ENCODE measurements around the gene LY6G6C. TPM values are rescaled to one million over a fixed set of nuclear protein-coding genes. Genes with fewer than 3 reads are reported as not detected.

LY6G6C gene
- total and polyA plus RNA-seq, 2 of the 13 experiments (the other 11 are each of a cell fraction or from before 2014, with no cell fraction given), result 0.15 TPM; not detected in 1

DNA sequence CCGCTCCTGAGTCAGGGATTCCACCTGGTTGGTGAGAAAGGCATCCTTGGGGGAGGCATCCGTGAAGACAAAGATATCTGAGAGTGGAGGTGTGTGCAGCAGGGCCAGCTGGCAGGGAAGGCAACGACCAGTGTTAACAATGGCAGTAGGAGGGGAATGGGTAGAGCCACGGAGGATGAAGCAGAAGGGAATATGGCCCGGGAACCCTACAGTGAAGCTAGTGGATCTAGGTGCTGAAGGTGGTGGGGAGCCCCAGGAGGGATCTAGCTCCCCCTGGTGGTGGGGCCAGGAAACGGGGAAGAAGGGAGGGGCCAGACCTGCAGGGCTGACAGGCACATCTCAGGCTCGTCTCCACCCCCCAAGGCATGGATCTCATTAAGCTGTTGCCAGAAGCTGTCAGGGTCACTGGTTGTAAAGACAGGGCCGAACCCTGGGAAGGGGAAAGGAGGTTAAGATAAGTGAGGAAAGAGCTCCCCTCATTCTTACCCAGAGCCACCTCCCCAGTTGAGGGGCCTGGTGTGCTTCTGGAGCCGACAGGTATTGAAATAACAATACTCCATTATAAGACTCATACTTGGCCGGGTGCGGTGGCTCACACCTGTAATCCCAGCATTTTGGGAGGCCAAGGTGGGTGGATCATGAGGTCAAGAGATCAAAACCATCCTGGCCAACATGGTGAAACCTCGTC, 48.3 kb upstream of the LY6G6C start (continued):
- TF ChIP-seq, protein P1, sequence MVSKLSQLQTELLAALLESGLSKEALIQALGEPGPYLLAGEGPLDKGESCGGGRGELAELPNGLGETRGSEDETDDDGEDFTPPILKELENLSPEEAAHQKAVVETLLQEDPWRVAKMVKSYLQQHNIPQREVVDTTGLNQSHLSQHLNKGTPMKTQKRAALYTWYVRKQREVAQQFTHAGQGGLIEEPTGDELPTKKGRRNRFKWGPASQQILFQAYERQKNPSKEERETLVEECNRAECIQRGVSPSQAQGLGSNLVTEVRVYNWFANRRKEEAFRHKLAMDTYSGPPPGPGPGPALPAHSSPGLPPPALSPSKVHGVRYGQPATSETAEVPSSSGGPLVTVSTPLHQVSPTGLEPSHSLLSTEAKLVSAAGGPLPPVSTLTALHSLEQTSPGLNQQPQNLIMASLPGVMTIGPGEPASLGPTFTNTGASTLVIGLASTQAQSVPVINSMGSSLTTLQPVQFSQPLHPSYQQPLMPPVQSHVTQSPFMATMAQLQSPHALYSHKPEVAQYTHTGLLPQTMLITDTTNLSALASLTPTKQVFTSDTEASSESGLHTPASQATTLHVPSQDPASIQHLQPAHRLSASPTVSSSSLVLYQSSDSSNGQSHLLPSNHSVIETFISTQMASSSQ (IDR thresholded peaks at IDR 0.05; ENCODE audit: low read depth), result no peak
- TF ChIP-seq, protein P1 (CRISPR knock-in tag; IDR thresholded peaks at IDR 0.05; ENCODE audit: borderline replicate concordance), result 0 out of 2 replicates have a peak, but pooled peaks have one; percentile 17
- TF ChIP-seq TBX2 (CRISPR knock-in tag; IDR thresholded peaks at IDR 0.05; ENCODE audit: borderline replicate concordance) (peak; percentile 19; the same call in 1 of the 2 replicates), IRF2 (CRISPR knock-in tag; IDR thresholded peaks at IDR 0.05) (peak; percentile 80), RARA (CRISPR knock-in tag; IDR thresholded peaks at IDR 0.05) (0 out of 2 replicates have a peak, but pooled peaks have one; percentile 21), SMYD3 (CRISPR knock-in tag; IDR thresholded peaks at IDR 0.05) (no peak), HOXA5 (CRISPR knock-in tag; IDR thresholded peaks at IDR 0.05) (0 out of 2 replicates have a peak, but pooled peaks have one; percentile 56), ATM (IDR thresholded peaks at IDR 0.05; ENCODE audit: borderline replicate concordance) (no peak), NR2F6 (IDR thresholded peaks at IDR 0.05) (no peak), NR2F6 (CRISPR knock-in tag; IDR thresholded peaks at IDR 0.05) (peak; percentile 51; the same call in 1 of the 2 replicates), ISL2 (CRISPR knock-in tag; IDR thresholded peaks at IDR 0.05) (0 out of 2 replicates have a peak, but pooled peaks have one; percentile 19), NCOA1 (CRISPR knock-in tag; IDR thresholded peaks at IDR 0.05) (peak; percentile 77; the same call in 1 of the 2 replicates), SPEN (CRISPR knock-in tag; IDR thresholded peaks at IDR 0.05; ENCODE audit: low read depth) (peak; percentile 38; the same call in 1 of the 2 replicates), HMG20A (CRISPR knock-in tag; IDR thresholded peaks at IDR 0.05; ENCODE audit: borderline replicate concordance) (peak; percentile 46; the same call in 1 of the 2 replicates), SP4 (CRISPR knock-in tag; IDR thresholded peaks at IDR 0.05) (peak; percentile 38; the same call in 1 of the 2 replicates), ZNF879 (CRISPR knock-in tag; IDR thresholded peaks at IDR 0.05) (0 out of 2 replicates have a peak, but pooled peaks have one; percentile 35)
- TF ChIP-seq, protein P2, sequence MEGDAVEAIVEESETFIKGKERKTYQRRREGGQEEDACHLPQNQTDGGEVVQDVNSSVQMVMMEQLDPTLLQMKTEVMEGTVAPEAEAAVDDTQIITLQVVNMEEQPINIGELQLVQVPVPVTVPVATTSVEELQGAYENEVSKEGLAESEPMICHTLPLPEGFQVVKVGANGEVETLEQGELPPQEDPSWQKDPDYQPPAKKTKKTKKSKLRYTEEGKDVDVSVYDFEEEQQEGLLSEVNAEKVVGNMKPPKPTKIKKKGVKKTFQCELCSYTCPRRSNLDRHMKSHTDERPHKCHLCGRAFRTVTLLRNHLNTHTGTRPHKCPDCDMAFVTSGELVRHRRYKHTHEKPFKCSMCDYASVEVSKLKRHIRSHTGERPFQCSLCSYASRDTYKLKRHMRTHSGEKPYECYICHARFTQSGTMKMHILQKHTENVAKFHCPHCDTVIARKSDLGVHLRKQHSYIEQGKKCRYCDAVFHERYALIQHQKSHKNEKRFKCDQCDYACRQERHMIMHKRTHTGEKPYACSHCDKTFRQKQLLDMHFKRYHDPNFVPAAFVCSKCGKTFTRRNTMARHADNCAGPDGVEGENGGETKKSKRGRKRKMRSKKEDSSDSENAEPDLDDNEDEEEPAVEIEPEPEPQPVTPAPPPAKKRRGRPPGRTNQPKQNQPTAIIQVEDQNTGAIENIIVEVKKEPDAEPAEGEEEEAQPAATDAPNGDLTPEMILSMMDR (CRISPR knock-in tag; IDR thresholded peaks at IDR 0.05), result peak; percentile 98
- TF ChIP-seq, protein P3, sequence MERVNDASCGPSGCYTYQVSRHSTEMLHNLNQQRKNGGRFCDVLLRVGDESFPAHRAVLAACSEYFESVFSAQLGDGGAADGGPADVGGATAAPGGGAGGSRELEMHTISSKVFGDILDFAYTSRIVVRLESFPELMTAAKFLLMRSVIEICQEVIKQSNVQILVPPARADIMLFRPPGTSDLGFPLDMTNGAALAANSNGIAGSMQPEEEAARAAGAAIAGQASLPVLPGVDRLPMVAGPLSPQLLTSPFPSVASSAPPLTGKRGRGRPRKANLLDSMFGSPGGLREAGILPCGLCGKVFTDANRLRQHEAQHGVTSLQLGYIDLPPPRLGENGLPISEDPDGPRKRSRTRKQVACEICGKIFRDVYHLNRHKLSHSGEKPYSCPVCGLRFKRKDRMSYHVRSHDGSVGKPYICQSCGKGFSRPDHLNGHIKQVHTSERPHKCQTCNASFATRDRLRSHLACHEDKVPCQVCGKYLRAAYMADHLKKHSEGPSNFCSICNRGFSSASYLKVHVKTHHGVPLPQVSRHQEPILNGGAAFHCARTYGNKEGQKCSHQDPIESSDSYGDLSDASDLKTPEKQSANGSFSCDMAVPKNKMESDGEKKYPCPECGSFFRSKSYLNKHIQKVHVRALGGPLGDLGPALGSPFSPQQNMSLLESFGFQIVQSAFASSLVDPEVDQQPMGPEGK (CRISPR knock-in tag; IDR thresholded peaks at IDR 0.05), result peak; percentile 90
- TF ChIP-seq, protein P4, sequence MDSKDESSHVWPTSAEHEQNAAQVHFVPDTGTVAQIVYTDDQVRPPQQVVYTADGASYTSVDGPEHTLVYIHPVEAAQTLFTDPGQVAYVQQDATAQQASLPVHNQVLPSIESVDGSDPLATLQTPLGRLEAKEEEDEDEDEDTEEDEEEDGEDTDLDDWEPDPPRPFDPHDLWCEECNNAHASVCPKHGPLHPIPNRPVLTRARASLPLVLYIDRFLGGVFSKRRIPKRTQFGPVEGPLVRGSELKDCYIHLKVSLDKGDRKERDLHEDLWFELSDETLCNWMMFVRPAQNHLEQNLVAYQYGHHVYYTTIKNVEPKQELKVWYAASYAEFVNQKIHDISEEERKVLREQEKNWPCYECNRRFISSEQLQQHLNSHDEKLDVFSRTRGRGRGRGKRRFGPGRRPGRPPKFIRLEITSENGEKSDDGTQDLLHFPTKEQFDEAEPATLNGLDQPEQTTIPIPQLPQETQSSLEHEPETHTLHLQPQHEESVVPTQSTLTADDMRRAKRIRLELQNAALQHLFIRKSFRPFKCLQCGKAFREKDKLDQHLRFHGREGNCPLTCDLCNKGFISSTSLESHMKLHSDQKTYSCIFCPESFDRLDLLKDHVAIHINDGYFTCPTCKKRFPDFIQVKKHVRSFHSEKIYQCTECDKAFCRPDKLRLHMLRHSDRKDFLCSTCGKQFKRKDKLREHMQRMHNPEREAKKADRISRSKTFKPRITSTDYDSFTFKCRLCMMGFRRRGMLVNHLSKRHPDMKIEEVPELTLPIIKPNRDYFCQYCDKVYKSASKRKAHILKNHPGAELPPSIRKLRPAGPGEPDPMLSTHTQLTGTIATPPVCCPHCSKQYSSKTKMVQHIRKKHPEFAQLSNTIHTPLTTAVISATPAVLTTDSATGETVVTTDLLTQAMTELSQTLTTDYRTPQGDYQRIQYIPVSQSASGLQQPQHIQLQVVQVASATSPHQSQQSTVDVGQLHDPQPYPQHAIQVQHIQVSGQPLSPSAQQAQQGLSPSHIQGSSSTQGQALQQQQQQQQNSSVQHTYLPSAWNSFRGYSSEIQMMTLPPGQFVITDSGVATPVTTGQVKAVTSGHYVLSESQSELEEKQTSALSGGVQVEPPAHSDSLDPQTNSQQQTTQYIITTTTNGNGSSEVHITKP (CRISPR knock-in tag; IDR thresholded peaks at IDR 0.05; ENCODE audit: low read depth), result 0 out of 2 replicates have a peak, but pooled peaks have one; percentile 46

Measured in HepG2 (cell line).